Fibroblast of lung (primary cell): Measurements from ENCODE around the gene ARPIN.

Experiments
- EZH2 ChIP-seq: IDR thresholded peaks from 2 replicates; pipeline ENCODE4 v1.5.1; 2012; ENCODE audit warnings: low read length, control low read depth, mild to moderate bottlenecking; ENCODE audit errors: missing control alignments
- TF ChIP-seq, protein P1 (sequence below), 2 donors: IDR thresholded peaks in 1 of 2; conservative IDR thresholded peaks in 1 of 2; 1 replicate in 1 of 2; 2 replicates in 1 of 2; pipeline ENCODE4 v1.5.1; 2011 to 2012; ENCODE audit warnings: low read length in 2 of 2, control low read depth in 1 of 2, inconsistent platforms in 1 of 2, low read depth in 1 of 2, mild to moderate bottlenecking in 1 of 2

DNA sequence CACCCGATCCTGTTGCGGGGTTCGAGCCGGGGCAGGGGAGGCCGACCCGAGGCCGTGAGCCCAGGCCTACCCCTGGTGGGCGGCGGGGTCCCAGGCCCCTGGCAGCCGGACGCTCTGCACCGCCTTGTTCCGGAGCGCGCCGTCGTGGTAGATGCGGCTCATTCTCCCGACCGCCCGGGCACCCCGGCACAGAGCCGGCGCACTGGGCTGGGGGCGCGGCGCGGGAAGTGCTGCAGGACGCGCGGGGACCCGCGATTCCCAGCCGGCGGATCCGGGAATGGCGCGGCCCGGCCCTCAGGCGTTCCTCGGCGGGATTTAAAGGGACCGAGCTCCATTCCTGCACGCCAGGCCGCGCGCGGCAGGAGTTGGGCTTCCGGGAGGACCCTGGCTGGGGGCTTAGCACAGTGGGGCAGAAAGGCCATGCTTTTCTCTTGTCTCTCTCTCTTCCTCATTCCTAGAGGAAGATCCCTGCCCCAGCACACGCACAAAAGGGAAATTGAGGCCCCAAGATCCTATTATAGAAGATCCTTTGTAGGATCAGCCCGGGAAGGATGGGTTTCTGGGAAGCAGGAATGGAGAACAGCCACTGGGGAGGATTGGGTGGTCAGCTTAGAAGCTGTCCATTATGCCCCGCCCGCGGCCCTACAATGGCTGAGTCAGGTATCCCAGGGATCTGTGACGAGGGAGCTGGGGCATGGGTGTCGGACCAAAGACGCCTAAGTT is at the start of gene ARPIN:
- TF ChIP-seq, protein P1, sequence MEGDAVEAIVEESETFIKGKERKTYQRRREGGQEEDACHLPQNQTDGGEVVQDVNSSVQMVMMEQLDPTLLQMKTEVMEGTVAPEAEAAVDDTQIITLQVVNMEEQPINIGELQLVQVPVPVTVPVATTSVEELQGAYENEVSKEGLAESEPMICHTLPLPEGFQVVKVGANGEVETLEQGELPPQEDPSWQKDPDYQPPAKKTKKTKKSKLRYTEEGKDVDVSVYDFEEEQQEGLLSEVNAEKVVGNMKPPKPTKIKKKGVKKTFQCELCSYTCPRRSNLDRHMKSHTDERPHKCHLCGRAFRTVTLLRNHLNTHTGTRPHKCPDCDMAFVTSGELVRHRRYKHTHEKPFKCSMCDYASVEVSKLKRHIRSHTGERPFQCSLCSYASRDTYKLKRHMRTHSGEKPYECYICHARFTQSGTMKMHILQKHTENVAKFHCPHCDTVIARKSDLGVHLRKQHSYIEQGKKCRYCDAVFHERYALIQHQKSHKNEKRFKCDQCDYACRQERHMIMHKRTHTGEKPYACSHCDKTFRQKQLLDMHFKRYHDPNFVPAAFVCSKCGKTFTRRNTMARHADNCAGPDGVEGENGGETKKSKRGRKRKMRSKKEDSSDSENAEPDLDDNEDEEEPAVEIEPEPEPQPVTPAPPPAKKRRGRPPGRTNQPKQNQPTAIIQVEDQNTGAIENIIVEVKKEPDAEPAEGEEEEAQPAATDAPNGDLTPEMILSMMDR (conservative IDR thresholded peaks at IDR 0.05 in 1 of 2, IDR thresholded peaks at IDR 0.05 in 1 of 2; ENCODE audit: low read depth in 1 of 2, low read length in 2 of 2), result no peak
- TF ChIP-seq EZH2, result no peak
